IgD-negative memory B cell (primary cell): ENCODE data around the gene SLC38A1. TPM values are rescaled to one million over a fixed set of nuclear protein-coding genes. Genes with fewer than 3 reads are reported as not detected.

Experiments used
- H3K27ac Mint-ChIP-seq, 3 donors: one replicate each; pipeline ENCODE4 v1.8.0; 2020 to 2022; ENCODE audit warnings: mild to moderate bottlenecking in 3 of 3, mixed read lengths in 3 of 3, moderate library complexity in 1 of 3
- H3K27me3 Mint-ChIP-seq: one replicate; pipeline ENCODE4 v1.8.0; 2021; ENCODE audit warnings: mixed read lengths
- H3K36me3 Mint-ChIP-seq: one replicate; pipeline ENCODE4 v1.8.0; 2020; ENCODE audit warnings: mild to moderate bottlenecking, mixed read lengths
- H3K4me1 Mint-ChIP-seq, 3 donors: one replicate each; pipeline ENCODE4 v1.8.0; 2020 to 2022; ENCODE audit warnings: mixed read lengths in 3 of 3, mild to moderate bottlenecking in 1 of 3
- H3K4me3 Mint-ChIP-seq, 4 donors: one replicate each; pipeline ENCODE4 v1.8.0; 2020 to 2022; ENCODE audit warnings: mild to moderate bottlenecking in 4 of 4, mixed read lengths in 4 of 4, moderate library complexity in 3 of 4
- H3K9me3 Mint-ChIP-seq, 3 donors: one replicate each; pipeline ENCODE4 v1.8.0; 2020 to 2021; ENCODE audit warnings: mixed read lengths in 3 of 3, mild to moderate bottlenecking in 1 of 3
- polyA plus RNA-seq: library from polyadenylated mRNA; unstranded; fragments of 300-500 nt; fragmentation: Illumina TruSeq; gene quantifications from one replicate; pipeline ENCODE4 v1.2.3, GENCODE V29; 2021

SLC38A1 gene
- polyA plus RNA-seq, 1 donor from 2014 or later = 134 TPM

DNA sequence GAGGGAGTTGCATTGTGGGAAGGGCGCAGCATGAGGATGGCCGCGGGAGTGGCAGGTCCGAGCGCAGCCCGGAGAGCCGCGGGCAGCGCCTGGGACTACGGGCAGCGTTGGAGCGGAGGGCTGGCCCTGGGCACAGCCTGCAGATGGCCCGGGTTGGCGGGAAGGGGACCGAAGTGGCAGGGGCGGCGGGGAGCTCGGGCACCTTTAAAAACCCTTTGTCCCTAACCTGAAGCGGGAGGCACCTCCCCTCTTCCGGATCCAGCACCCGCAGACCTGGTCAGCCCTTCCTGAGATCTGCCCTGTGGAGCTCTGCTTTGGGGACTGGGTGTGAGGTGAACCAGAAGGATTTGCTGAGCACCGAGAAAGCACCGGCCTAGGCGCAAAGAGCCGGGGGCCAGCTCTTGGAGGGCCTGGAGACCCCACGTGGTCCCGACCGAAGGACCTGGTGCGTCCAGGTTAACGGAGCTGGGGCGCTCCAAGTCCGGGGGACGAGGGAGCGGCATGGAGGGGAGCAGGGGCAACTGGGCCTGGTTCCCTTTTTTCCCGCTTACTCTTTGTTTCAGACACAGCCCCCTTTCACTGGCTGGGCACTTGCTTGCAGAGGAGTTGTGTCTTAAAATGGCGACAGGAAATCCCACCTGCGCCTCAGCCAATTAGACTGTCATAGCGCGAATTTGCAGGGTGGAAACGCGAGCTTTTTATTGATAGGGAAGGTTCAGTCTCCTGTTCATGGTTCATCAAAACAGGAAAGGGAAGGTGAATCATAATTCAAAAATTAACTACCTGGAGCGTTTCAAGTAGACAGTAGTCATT lies 792 bp upstream of the SLC38A1 start:
- H3K9me3 Mint-ChIP-seq = peaks cover 0 to 1% (median 0%) of the 10 kb centered on the region in 3 donors
- no peaks in the 10 kb centered on the region for H3K36me3 Mint-ChIP-seq
- H3K4me3 Mint-ChIP-seq = no peak overlapping the region
- no peaks in the 10 kb centered on the region for H3K27me3 Mint-ChIP-seq
- H3K4me1 Mint-ChIP-seq = peaks cover 9 to 14% (median 14%) of the 10 kb centered on the region in 3 donors
- H3K27ac Mint-ChIP-seq = peak overlapping the region in 1 of 3 donors; percentile 96

DNA sequence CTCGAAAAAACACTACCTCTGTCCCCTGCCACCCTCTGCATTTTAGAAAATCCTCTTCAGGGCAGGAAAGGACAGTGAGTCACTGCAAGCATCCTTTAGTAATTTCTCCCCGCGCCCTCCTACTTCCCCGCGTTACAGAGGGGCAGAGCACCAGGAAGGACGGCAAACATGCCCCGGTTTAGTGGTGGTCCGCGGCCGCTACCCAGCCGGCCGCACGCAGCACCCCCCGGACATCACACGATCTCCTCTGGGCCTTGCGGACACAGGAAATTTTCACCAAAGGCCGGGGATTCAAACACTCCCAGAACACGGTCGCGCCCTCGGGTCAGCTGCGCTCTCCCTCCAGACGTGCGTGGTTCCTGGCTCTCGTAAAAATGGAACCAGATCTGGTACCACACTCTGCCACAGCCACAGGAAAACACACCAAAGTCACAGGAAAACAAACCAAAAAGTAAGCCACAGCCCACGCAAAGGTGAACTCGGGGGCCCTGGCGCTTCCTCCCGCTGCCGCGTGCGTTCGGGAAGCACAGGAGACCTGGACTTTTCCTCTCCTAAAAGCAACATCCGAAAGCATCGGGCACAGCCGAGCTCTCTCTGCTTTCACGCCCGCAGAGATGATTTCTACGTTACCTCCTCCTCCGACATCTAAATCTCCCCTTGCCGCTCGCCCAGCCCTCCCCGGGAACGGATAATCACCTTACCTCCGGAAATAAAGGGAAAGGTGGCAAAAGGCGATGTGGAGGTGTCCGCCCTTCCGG lies 839 bp downstream of the SLC38A1 start:
- peaks cover 0 to 1% (median 0%) of the 10 kb centered on the region in 3 donors for H3K9me3 Mint-ChIP-seq
- no peak overlapping the region for H3K27ac Mint-ChIP-seq
- H3K27me3 Mint-ChIP-seq = no peaks in the 10 kb centered on the region
- no peak overlapping the region for H3K4me3 Mint-ChIP-seq
- no peaks in the 10 kb centered on the region for H3K36me3 Mint-ChIP-seq
- peaks cover 19 to 26% (median 23%) of the 10 kb centered on the region in 3 donors for H3K4me1 Mint-ChIP-seq

DNA sequence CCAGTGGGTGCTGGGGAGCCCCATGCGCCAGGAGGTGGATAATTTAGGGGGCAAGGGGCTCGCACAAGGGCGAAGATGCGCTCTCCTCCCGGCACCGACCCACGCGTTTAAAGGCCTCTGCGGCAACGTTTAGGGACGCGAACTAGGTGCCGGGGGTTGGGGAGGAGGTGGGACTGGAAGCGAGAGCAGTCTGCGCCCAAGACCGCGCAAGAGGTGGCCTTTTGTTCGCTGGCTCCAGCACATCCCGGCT lies 1.3 kb downstream of the SLC38A1 start:
- H3K9me3 Mint-ChIP-seq = peaks cover 0 to 1% (median 0%) of the 10 kb centered on the region in 3 donors
- no peak overlapping the region for H3K27ac Mint-ChIP-seq
- H3K4me3 Mint-ChIP-seq = no peak overlapping the region
- no peaks in the 10 kb centered on the region for H3K36me3 Mint-ChIP-seq
- H3K4me1 Mint-ChIP-seq = peaks cover 22 to 30% (median 25%) of the 10 kb centered on the region in 3 donors
- no peaks in the 10 kb centered on the region for H3K27me3 Mint-ChIP-seq

DNA sequence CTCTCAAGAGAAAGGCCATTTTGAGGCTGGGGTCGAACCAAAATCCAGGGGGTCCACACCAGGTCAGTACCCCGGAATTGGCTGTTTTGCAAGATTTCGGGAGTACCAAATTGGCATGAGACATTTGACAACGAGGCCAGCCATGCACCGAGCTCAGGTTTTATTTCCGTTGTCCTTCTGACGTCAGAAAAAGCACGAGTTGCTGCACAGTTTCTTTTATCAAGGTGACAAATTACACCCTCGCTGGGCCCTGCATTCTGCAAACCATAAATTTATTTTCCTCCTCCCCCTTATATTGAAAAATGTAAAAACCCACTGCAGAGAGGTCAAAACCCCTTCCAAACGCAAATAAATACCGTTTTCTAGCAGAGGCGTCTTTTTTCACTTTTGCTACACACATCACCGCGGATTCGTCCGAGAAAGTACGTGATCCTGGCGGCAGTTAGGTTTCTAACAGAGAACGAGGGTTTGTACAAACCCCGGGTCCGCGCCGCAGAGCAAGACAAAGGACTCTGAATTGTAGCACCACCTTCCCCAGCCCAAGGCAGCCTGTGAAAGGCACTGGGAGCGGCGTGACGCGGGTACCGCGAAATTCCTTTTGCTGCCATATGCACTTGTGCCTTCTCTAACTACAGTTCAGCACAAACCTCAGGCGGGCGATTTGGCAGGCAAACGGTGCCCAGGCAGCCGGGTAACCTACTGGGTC lies 1.8 kb downstream of the SLC38A1 start:
- H3K9me3 Mint-ChIP-seq = peaks cover 0 to 1% (median 0%) of the 10 kb centered on the region in 3 donors
- no peaks in the 10 kb centered on the region for H3K36me3 Mint-ChIP-seq
- no peak overlapping the region for H3K27ac Mint-ChIP-seq
- peaks cover 25 to 30% (median 25%) of the 10 kb centered on the region in 3 donors for H3K4me1 Mint-ChIP-seq
- H3K27me3 Mint-ChIP-seq = no peaks in the 10 kb centered on the region
- no peak overlapping the region for H3K4me3 Mint-ChIP-seq

DNA sequence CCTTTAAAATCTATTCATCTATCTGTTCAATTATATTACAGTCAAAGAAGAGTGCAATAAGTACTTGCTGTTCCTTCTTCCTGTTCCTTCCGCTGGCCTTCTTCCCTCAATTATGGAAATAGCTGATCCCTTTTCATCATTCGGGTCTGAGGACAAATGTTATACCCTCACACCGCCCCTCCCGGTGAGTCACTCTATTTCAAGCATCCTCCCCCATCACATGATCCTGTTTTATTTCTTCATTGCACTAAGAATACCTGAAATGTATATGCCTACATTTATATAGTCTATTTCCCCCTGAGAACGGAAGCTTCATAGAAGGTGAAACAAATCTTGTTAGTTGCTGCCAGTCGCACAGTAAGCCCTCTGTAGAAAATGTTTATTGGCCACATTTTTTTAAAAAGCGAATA lies 2.5 kb downstream of the SLC38A1 start:
- H3K36me3 Mint-ChIP-seq = no peaks in the 10 kb centered on the region
- no peaks in the 10 kb centered on the region for H3K27me3 Mint-ChIP-seq
- no peak overlapping the region for H3K27ac Mint-ChIP-seq
- H3K9me3 Mint-ChIP-seq = peaks cover 0 to 1% (median 0%) of the 10 kb centered on the region in 3 donors
- H3K4me1 Mint-ChIP-seq = peaks cover 25 to 30% (median 29%) of the 10 kb centered on the region in 3 donors
- no peak overlapping the region for H3K4me3 Mint-ChIP-seq

DNA sequence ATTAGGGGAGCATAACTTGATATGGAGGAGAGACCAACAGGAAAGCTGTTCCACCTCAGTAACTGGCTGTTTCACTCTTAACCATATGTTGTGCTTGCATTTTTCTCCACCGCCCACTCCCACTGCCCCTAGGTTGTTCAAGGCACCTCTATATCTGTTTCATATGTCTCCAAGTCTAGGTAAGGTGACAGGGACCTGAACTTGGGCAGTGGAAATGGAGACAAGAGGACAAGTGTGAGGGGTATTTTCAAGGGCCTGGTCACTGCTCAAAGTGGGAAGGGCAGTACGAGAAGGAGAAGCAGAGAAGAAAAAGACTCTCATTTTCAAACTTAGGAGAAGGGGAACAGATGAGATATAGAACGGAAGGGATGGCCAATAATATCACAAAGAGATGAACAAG lies 3.1 kb downstream of the SLC38A1 start:
- Mint-ChIP-seq H3K4me1 (peaks cover 25 to 29% (median 25%) of the 10 kb centered on the region in 3 donors), H3K9me3 (peaks cover 0 to 1% (median 0%) of the 10 kb centered on the region in 3 donors), H3K4me3 (no peak overlapping the region), H3K27ac (no peak overlapping the region), H3K27me3 (no peaks in the 10 kb centered on the region), H3K36me3 (no peaks in the 10 kb centered on the region)

DNA sequence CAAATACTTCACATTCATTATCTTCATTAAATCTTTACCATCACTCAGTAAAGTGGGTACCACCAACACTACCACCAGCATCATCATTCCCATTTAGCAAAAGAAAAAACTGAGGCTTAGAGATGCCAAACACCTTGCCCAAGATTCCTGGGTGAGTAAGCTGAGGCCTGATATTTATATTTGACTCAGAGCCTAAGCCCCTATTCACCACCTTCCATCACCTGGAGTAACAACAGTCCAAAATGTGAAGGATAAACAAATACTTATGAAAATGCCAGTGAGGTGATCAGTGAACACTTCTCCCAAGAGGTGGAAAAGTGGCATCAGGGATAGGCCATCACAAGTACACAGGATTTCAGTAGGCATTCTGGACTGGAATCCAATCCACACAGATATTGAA lies 3.7 kb downstream of the SLC38A1 start:
- H3K36me3 Mint-ChIP-seq = no peaks in the 10 kb centered on the region
- H3K4me1 Mint-ChIP-seq = peaks cover 20 to 26% (median 20%) of the 10 kb centered on the region in 3 donors
- H3K9me3 Mint-ChIP-seq = peaks cover 0 to 1% (median 0%) of the 10 kb centered on the region in 3 donors
- H3K4me3 Mint-ChIP-seq = no peak overlapping the region
- no peak overlapping the region for H3K27ac Mint-ChIP-seq
- no peaks in the 10 kb centered on the region for H3K27me3 Mint-ChIP-seq

DNA sequence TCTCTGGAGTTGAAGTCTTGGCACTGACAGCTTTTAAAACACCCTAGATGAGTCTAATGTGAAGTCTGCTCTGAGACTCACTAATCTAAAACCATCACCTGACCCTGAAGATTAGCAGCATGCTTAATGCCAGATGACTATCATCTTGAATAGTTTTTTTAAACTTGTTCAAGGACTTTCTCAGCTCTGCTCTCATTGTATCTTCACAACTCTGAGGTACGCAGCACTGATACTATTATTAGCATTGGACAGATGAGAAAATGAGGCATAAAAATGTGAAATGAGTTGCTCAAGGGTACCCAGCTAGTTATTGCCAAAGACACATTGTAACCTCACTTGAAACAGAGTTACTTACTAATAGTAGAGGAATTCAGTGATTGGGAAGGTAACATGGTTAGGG lies 4.8 kb downstream of the SLC38A1 start:
- peak overlapping the region in 2 of 3 donors; percentile 40 to 75 for H3K27ac Mint-ChIP-seq
- H3K36me3 Mint-ChIP-seq = no peaks in the 10 kb centered on the region
- H3K4me1 Mint-ChIP-seq = peaks cover 16 to 23% (median 17%) of the 10 kb centered on the region in 3 donors
- peak overlapping the region in 2 of 4 donors; percentile 20 to 77 for H3K4me3 Mint-ChIP-seq
- no peaks in the 10 kb centered on the region for H3K27me3 Mint-ChIP-seq
- H3K9me3 Mint-ChIP-seq = peaks cover 0 to 1% (median 0%) of the 10 kb centered on the region in 3 donors

DNA sequence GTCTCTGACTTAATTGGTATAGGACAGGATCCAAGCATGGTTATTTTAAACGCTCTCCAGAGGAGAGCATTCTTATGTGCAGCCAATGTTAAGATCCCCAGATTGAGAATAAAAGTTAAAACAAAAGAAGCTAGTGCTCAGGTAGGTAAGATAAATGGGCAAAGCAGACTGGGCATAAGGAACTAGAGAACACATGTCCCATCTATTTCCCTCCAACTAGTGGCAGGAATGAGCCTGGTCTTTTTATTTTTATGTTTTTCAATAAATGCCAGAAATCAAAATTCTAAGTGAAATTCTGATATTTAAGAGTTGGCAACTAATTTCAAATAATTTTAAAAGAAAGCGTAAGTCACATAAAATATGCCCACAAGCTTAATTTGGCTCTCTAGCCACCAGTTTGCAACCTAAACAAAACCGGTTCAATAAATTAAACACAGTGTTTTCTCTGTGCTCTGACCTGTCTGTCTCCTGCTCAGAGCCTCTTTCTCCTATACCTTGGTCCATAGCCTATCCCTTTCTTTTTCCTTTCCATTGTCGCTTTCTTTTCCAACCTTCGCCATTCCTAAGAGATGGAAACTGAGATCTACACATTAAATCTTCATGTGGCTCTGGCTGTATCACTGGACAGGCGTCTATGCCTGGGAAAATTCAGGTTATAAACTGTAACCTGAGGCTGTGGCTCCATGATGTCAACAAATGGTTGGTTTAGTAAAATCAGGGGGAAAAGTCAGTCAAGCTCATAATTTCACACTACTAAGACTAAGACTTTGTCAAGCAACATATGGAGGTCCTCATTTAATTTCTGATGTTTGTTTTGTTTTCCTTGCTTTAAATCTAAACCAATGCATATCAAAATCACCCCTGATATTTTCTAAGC lies 5.5 kb downstream of the SLC38A1 start:
- Mint-ChIP-seq H3K36me3 (no peaks in the 10 kb centered on the region), H3K27me3 (no peaks in the 10 kb centered on the region), H3K4me3 (peak overlapping the region in 2 of 4 donors; percentile 36 to 77), H3K9me3 (peaks cover 0 to 1% (median 0%) of the 10 kb centered on the region in 3 donors), H3K4me1 (peaks cover 16 to 23% (median 19%) of the 10 kb centered on the region in 3 donors), H3K27ac (peak overlapping the region; percentile 11 to 76 (median 71))

DNA sequence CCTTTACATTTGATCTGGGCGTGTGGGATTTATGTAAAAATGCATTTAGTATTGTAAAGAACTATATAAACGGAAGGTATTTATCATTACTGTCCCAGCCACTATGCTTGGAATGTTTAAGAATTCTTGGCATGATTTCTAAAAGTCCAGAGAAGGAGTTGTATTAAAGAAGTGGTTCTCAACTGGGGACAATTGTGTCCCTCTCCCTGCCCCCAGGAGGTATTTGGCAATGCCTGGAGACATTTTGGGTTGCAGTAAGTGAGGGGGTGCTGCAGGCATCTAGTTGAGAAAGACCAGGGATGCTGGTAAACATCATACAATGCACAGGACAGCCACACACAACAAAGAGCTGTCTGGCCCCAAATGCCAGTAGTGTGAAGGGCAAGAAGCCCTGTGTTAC lies 7.2 kb downstream of the SLC38A1 start:
- Mint-ChIP-seq H3K9me3 (no peaks in the 10 kb centered on the region), H3K36me3 (no peaks in the 10 kb centered on the region), H3K27ac (peak overlapping the region in 1 of 3 donors; percentile 90), H3K27me3 (no peaks in the 10 kb centered on the region), H3K4me3 (peak overlapping the region in 2 of 4 donors; percentile 13 to 59), H3K4me1 (peaks cover 28 to 33% (median 31%) of the 10 kb centered on the region in 3 donors)

DNA sequence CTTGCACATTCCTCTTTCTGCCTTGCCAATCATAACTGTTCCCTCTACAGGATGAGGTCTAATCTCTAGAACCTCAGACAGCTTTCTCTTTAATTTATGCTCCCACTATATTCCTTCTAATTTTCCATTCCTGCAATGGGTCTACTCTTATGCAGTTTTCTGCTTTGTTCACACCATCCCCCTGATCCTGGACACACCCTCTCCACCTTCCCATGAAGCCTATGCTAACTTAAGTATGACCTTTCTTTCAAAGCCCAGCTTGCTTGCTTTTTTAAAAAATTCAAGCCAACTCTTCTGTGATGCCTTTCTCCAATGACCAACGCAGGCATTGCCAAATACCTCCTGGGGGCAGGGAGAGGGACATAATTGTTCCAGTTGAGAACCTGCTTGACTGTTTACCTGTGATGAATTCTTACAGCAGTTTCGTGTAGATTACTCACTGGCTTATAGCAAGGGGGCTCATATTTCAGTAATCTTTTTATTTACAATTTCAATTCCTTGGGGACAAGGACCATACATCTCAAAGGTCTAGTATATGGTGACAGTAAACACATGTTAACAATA lies 7.8 kb downstream of the SLC38A1 start:
- no peaks in the 10 kb centered on the region for H3K9me3 Mint-ChIP-seq
- peaks cover 33 to 35% (median 34%) of the 10 kb centered on the region in 3 donors for H3K4me1 Mint-ChIP-seq
- peaks cover 2% of the 10 kb centered on the region for H3K36me3 Mint-ChIP-seq
- no peak overlapping the region for H3K4me3 Mint-ChIP-seq
- no peaks in the 10 kb centered on the region for H3K27me3 Mint-ChIP-seq
- H3K27ac Mint-ChIP-seq = no peak overlapping the region

DNA sequence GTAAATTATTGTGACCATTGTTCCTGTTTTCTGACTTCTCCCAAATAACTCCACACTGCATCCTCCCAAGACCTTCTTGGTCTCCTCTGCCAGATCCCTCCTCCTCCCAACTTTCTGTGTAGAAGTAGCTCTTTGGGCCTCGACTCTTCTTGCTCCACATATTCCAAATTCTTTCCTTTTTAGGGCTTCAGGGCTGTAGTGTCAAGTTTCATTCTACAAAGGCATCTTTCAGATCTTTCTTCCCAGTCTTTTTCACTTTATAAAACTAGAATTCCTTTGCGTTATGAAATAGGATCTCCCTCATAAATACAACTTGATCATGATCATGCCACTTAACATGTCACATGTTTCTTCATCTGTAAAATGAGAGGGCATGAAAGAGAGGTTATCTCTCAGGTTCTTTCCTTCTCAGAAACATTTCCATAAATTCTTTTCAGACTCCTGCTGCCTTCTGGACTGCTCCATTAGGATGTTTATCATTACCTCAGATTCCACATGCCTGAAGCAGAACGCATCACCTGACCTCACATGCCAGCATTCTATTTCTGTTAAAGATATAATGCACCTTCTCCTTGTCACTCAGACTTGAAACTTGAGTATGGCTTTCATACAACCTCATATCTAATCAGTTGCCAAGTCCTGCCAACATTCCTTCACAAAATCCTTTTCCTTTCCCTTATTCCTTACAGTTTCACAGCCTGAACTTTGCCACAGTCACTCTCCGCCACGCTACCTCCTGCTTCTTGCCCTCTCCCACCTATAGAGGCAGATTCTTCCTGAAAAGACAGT lies 8.5 kb downstream of the SLC38A1 start:
- peaks cover 34 to 39% (median 39%) of the 10 kb centered on the region in 3 donors for H3K4me1 Mint-ChIP-seq

DNA sequence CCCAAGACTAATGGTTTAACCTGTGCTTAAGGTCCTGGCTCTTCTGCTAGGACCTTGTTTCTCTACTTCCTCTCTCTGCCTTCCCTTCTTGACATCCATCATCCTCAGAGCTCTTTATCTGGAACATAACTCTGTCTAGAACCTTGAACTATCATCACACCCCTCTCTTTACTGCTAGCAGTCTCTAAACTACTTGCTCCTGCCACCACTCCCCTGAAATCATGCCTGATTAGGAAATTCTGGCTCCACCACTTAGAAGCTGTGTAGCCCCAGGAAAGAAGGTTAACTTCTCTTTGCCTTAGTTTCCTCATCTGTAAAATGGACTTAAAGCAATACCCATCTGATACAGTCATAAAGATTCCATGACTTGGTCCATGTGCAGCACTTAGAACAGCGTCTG lies 9.1 kb downstream of the SLC38A1 start:
- peaks cover 2% of the 10 kb centered on the region for H3K36me3 Mint-ChIP-seq
- H3K27me3 Mint-ChIP-seq = no peaks in the 10 kb centered on the region
- H3K9me3 Mint-ChIP-seq = no peaks in the 10 kb centered on the region
- peaks cover 40% of the 10 kb centered on the region in 3 donors for H3K4me1 Mint-ChIP-seq
- H3K4me3 Mint-ChIP-seq = no peak overlapping the region
- H3K27ac Mint-ChIP-seq = no peak overlapping the region

More for the DNA sequence above, 8.5 kb downstream of the SLC38A1 start:
- peaks cover 2% of the 10 kb centered on the region for H3K36me3 Mint-ChIP-seq
- H3K4me3 Mint-ChIP-seq = no peak overlapping the region
- H3K9me3 Mint-ChIP-seq = no peaks in the 10 kb centered on the region
- H3K27me3 Mint-ChIP-seq = no peaks in the 10 kb centered on the region
- no peak overlapping the region for H3K27ac Mint-ChIP-seq
